Osteoblast (primary cell): ENCODE results near the gene DLST. TPM values are rescaled to one million over a fixed set of nuclear protein-coding genes. Genes with fewer than 3 reads are reported as not detected.

Experiments used
- DNase-seq: peaks from one replicate; pipeline ENCODE4 v3.0.0; 2011; ENCODE audit warnings: low spot score, mixed read lengths; ENCODE audit not compliant: insufficient read length; ENCODE audit errors: missing footprints
- H2AFZ ChIP-seq: 2 replicates; pipeline ENCODE4 v1.6.0; 2011; ENCODE audit warnings: mild to moderate bottlenecking, low read length
- H3K27ac ChIP-seq: 2 replicates; pipeline ENCODE4 v1.5.1; 2011; ENCODE audit warnings: mild to moderate bottlenecking, low read depth, low read length, moderate library complexity
- H3K27me3 ChIP-seq: 2 replicates; pipeline ENCODE4 v1.6.0; 2012; ENCODE audit warnings: mild to moderate bottlenecking, control low read depth, inconsistent platforms, low read length, moderate library complexity; ENCODE audit not compliant: insufficient read depth
- H3K36me3 ChIP-seq: 2 replicates; pipeline ENCODE4 v1.5.1; 2011; ENCODE audit warnings: mild to moderate bottlenecking, low read length, control low read depth, moderate library complexity; ENCODE audit not compliant: insufficient read depth
- H3K4me1 ChIP-seq: 2 replicates; pipeline ENCODE4 v1.5.1; 2011; ENCODE audit warnings: mild to moderate bottlenecking, low read length, control low read depth, moderate library complexity; ENCODE audit not compliant: insufficient read depth
- H3K4me2 ChIP-seq: 2 replicates; pipeline ENCODE4 v1.6.0; 2011; ENCODE audit warnings: mild to moderate bottlenecking, low read length; ENCODE audit not compliant: insufficient read depth
- H3K4me3 ChIP-seq: fragments of 200-600 bp; sonication (generic); 3 replicates; pipeline ENCODE4 v1.5.1; 2012; ENCODE audit warnings: mild to moderate bottlenecking, low read length, inconsistent platforms; ENCODE audit not compliant: insufficient read depth
- H3K79me2 ChIP-seq: 2 replicates; pipeline ENCODE4 v1.6.0; 2012; ENCODE audit warnings: mild to moderate bottlenecking, low read length, control low read depth, inconsistent platforms; ENCODE audit not compliant: insufficient read depth
- H3K9me3 ChIP-seq: 2 replicates; pipeline ENCODE4 v1.5.1; 2011; ENCODE audit warnings: low read depth, low read length, control low read depth
- H4K20me1 ChIP-seq: 2 replicates; pipeline ENCODE4 v1.6.0; 2012; ENCODE audit warnings: mild to moderate bottlenecking, low read length, control low read depth; ENCODE audit not compliant: insufficient read depth
- CTCF ChIP-seq: IDR thresholded peaks from 2 replicates; pipeline ENCODE4 v1.5.1; 2011; ENCODE audit warnings: mild to moderate bottlenecking, low read depth, low read length, moderate library complexity; ENCODE audit errors: extremely low read depth
- total RNA-seq: library from RNA; depleted of rRNA; stranded (reverse); fragments of >200 nt; gene quantifications from 2 replicates; pipeline ENCODE4 v1.2.3, GENCODE V29; 2012

DLST gene
- total RNA-seq, 1 donor: 69.8 TPM

DNA sequence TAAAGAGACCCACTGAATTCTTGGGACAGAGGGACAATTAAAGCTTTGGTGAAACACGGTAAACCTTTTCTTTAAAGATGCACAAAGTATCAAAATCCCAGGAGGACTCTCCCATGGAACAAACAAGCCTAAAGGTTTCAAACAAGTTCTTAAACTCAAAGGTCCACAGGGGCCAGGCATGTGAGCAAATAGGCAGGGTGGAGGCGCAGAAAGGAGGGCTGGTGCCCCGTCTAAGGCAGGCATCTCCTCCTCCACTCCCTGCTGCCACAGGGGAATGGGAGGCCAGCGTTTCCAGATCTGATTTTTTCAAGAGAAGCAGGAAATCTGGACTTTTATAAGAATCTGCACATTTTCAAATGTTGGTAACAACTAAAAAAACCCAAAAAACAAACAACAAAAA lies 33.7 kb downstream of the DLST start:
- Histone ChIP-seq H3K9me3 (no peaks in the 10 kb centered on the region), H3K27ac (no peak overlapping the region), H3K27me3 (no peaks in the 10 kb centered on the region), H4K20me1 (no peaks in the 10 kb centered on the region), H3K4me1 (peaks cover 12% of the 10 kb centered on the region), H2AFZ (no peak overlapping the region), H3K79me2 (no peaks in the 10 kb centered on the region), H3K36me3 (no peaks in the 10 kb centered on the region), H3K4me2 (no peak overlapping the region), H3K4me3 (no peak overlapping the region)
- TF ChIP-seq CTCF: no peak
- peak; percentile 50 for DNase-seq

- DNase-seq: peak; percentile 55
- Histone ChIP-seq H3K79me2 (no peaks in the 10 kb centered on the region), H3K9me3 (no peaks in the 10 kb centered on the region), H2AFZ (no peak overlapping the region), H3K4me1 (peaks cover 9% of the 10 kb centered on the region), H3K4me3 (no peak overlapping the region), H3K27ac (no peak overlapping the region), H3K4me2 (no peak overlapping the region), H3K36me3 (no peaks in the 10 kb centered on the region), H3K27me3 (no peaks in the 10 kb centered on the region), H4K20me1 (no peaks in the 10 kb centered on the region)
- no peak for TF ChIP-seq CTCF
Observed at GRCh38 chr14:74915826-74916225, 34.1 kb downstream of the DLST start.

GRCh38 chr14:74917178-74917543 lies 35.4 kb downstream of the DLST start:
- Histone ChIP-seq H3K4me1 (peaks cover 9% of the 10 kb centered on the region), H3K36me3 (no peaks in the 10 kb centered on the region), H3K9me3 (no peaks in the 10 kb centered on the region), H3K79me2 (no peaks in the 10 kb centered on the region), H2AFZ (no peak overlapping the region), H3K4me2 (no peak overlapping the region), H3K27ac (no peak overlapping the region), H4K20me1 (no peaks in the 10 kb centered on the region), H3K27me3 (no peaks in the 10 kb centered on the region), H3K4me3 (no peak overlapping the region)
- no peak for TF ChIP-seq CTCF
- DNase-seq: no peak

DNA sequence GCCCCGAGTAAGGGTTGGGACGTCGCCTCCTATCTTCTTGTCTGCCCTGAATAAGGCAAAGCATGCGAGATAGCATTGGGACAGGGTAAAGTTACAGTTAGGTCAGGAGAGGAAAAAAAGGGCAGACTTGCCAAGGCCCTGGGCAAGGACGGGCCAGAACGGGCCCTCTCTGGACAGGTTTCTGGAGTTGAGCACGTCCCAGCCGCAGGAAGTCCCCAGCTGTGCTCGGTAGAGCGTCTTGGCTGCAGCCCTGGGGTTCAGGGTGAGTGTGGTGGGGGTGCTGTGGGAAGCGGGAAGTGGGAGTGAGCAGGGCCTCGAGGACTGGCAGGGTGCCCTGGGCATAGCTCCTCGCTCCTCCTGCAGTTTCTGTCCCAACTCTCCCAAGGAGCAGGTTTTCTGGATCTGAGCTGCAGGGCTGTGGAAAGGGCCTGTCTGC lies 35.9 kb downstream of the DLST start:
- peak; percentile 56 for DNase-seq
- Histone ChIP-seq H3K79me2 (no peaks in the 10 kb centered on the region), H3K27me3 (no peaks in the 10 kb centered on the region), H3K9me3 (no peaks in the 10 kb centered on the region), H2AFZ (peak overlapping the region; percentile 10), H3K36me3 (no peaks in the 10 kb centered on the region), H4K20me1 (no peaks in the 10 kb centered on the region), H3K4me3 (no peak overlapping the region), H3K4me1 (peaks cover 12% of the 10 kb centered on the region), H3K27ac (no peak overlapping the region), H3K4me2 (no peak overlapping the region)
- TF ChIP-seq CTCF: no peak
